ENCODE data around the gene RNF187. TPM values are rescaled to one million over a fixed set of nuclear protein-coding genes. Genes with fewer than 3 reads are reported as not detected.
A peak's percentile ranks its signal among the peaks of the same experiment; 100 is the strongest.

Gene RNF187
- total and polyA plus RNA-seq, 2 donors (not counting 1 experiment from before 2014, with no cell fraction given), result 46.1 to 89.5 TPM

GRCh38 chr1:228453614-228454013 lies 33.6 kb upstream of the RNF187 start:
- no peak overlapping the region for H3K27ac ChIP-seq (ENCODE audit: insufficient read depth, low read length)
- no peak overlapping the region for H3K9ac ChIP-seq (ENCODE audit: insufficient read depth, low read length)
- no peak overlapping the region for H3K4me3 ChIP-seq (replicated peaks in 1 of 4; ENCODE audit: control extremely low read depth in 1 of 4, insufficient read depth in 1 of 4, low read depth in 3 of 4, low read length in 4 of 4)
- H4K20me1 ChIP-seq (ENCODE audit: control insufficient read depth, extremely low read depth, insufficient read depth, low read length), result no peaks in the 10 kb centered on the region
- no peak for DNase-seq (ENCODE audit: low read depth in 2 of 2)
- peaks cover 4% of the 10 kb centered on the region for H3K4me1 ChIP-seq (ENCODE audit: control insufficient read depth, extremely low read depth, insufficient read depth, low read length)
- no peak overlapping the region for H3K4me2 ChIP-seq (ENCODE audit: extremely low read depth, insufficient read depth, low read length)
- TF ChIP-seq EZH2 (IDR thresholded peaks at IDR 0.05; ENCODE audit: low read length, missing control alignments), result no peak
- no peaks in the 10 kb centered on the region for H3K9me3 ChIP-seq (ENCODE audit: control insufficient read depth, insufficient read depth, low read depth, low read length)
- H2AFZ ChIP-seq (ENCODE audit: low read length), result no peak overlapping the region
- H3K27me3 ChIP-seq (ENCODE audit: control insufficient read depth, insufficient read depth, low read length), result no peaks in the 10 kb centered on the region
- H3K79me2 ChIP-seq (ENCODE audit: control insufficient read depth, insufficient read depth, low read length), result peaks cover 5% of the 10 kb centered on the region
- H3K36me3 ChIP-seq (ENCODE audit: control insufficient read depth, insufficient read depth, low read length), result no peaks in the 10 kb centered on the region

GRCh38 chr1:228454238-228454637 lies 32.9 kb upstream of the RNF187 start:
- H4K20me1 ChIP-seq (ENCODE audit: control insufficient read depth, extremely low read depth, insufficient read depth, low read length), result no peaks in the 10 kb centered on the region
- no peak overlapping the region for H3K27ac ChIP-seq (ENCODE audit: insufficient read depth, low read length)
- no peaks in the 10 kb centered on the region for H3K27me3 ChIP-seq (ENCODE audit: control insufficient read depth, insufficient read depth, low read length)
- H2AFZ ChIP-seq (ENCODE audit: low read length), result no peak overlapping the region
- no peak for DNase-seq (ENCODE audit: low read depth in 2 of 2)
- H3K9ac ChIP-seq (ENCODE audit: insufficient read depth, low read length), result no peak overlapping the region
- TF ChIP-seq CTCF (conservative IDR thresholded peaks at IDR 0.05 in 1 of 2, IDR thresholded peaks at IDR 0.05 in 1 of 2; ENCODE audit: low read depth in 1 of 2, low read length in 2 of 2) (no peak), EZH2 (IDR thresholded peaks at IDR 0.05; ENCODE audit: low read length, missing control alignments) (no peak)
- H3K4me3 ChIP-seq (replicated peaks in 1 of 4; ENCODE audit: control extremely low read depth in 1 of 4, insufficient read depth in 1 of 4, low read depth in 3 of 4, low read length in 4 of 4), result no peak overlapping the region
- no peak overlapping the region for H3K4me2 ChIP-seq (ENCODE audit: extremely low read depth, insufficient read depth, low read length)
- H3K79me2 ChIP-seq (ENCODE audit: control insufficient read depth, insufficient read depth, low read length), result peaks cover 5% of the 10 kb centered on the region
- peaks cover 4% of the 10 kb centered on the region for H3K4me1 ChIP-seq (ENCODE audit: control insufficient read depth, extremely low read depth, insufficient read depth, low read length)
- H3K9me3 ChIP-seq (ENCODE audit: control insufficient read depth, insufficient read depth, low read depth, low read length), result no peaks in the 10 kb centered on the region
- no peaks in the 10 kb centered on the region for H3K36me3 ChIP-seq (ENCODE audit: control insufficient read depth, insufficient read depth, low read length)

- Histone ChIP-seq H2AFZ (ENCODE audit: low read length) (no peak overlapping the region), H3K36me3 (ENCODE audit: control insufficient read depth, insufficient read depth, low read length) (no peaks in the 10 kb centered on the region), H3K9ac (ENCODE audit: insufficient read depth, low read length) (no peak overlapping the region), H4K20me1 (ENCODE audit: control insufficient read depth, extremely low read depth, insufficient read depth, low read length) (no peaks in the 10 kb centered on the region), H3K4me2 (ENCODE audit: extremely low read depth, insufficient read depth, low read length) (peak overlapping the region; percentile 73), H3K79me2 (ENCODE audit: control insufficient read depth, insufficient read depth, low read length) (peaks cover 5% of the 10 kb centered on the region), H3K27ac (ENCODE audit: insufficient read depth, low read length) (no peak overlapping the region), H3K9me3 (ENCODE audit: control insufficient read depth, insufficient read depth, low read depth, low read length) (no peaks in the 10 kb centered on the region), H3K4me1 (ENCODE audit: control insufficient read depth, extremely low read depth, insufficient read depth, low read length) (peaks cover 4% of the 10 kb centered on the region), H3K27me3 (ENCODE audit: control insufficient read depth, insufficient read depth, low read length) (no peaks in the 10 kb centered on the region), H3K4me3 (replicated peaks in 1 of 4; ENCODE audit: control extremely low read depth in 1 of 4, insufficient read depth in 1 of 4, low read depth in 3 of 4, low read length in 4 of 4) (peak overlapping the region in 3 of 4 experiments; percentile 61 to 84 (median 78))
- TF ChIP-seq EZH2 (IDR thresholded peaks at IDR 0.05; ENCODE audit: low read length, missing control alignments), result no peak
- peak; percentile 37 to 52 for TF ChIP-seq CTCF (conservative IDR thresholded peaks at IDR 0.05 in 1 of 2, IDR thresholded peaks at IDR 0.05 in 1 of 2; ENCODE audit: low read depth in 1 of 2, low read length in 2 of 2)
- peak in 1 of 2 donors; percentile 53 for DNase-seq (ENCODE audit: low read depth in 2 of 2)
Measured at GRCh38 chr1:228455715-228456114, 31.5 kb upstream of the RNF187 start.

Data from fibroblast of lung (primary cell).